ENCODE results near the gene AMMECR1.
A peak's percentile ranks its signal among the peaks of the same experiment; 100 is the strongest.

AMMECR1 gene

GRCh38 chrX:110201799-110202198, 116.1 kb downstream of the AMMECR1 start:
- DNase-seq = no peak

GRCh38 chrX:110194977-110195376, 122.9 kb downstream of the AMMECR1 start:
- DNase-seq = peak; percentile 51

GRCh38 chrX:110192516-110192915, 125.4 kb downstream of the AMMECR1 start:
- peak; percentile 68 for DNase-seq

- peak; percentile 57 for DNase-seq
Measured at GRCh38 chrX:110188701-110189558, 129.0 kb downstream of the AMMECR1 start.

GRCh38 chrX:110183314-110183713, 134.6 kb downstream of the AMMECR1 start:
- DNase-seq = no peak

GRCh38 chrX:110182865-110183264, 135.0 kb downstream of the AMMECR1 start:
- no peak for DNase-seq

GRCh38 chrX:110182362-110182761, 135.5 kb downstream of the AMMECR1 start:
- no peak for DNase-seq

- no peak for DNase-seq
Measured at GRCh38 chrX:110181459-110182137, 136.3 kb downstream of the AMMECR1 start.

- no peak for DNase-seq
Measured at GRCh38 chrX:110180928-110181310, 137.0 kb downstream of the AMMECR1 start.

GRCh38 chrX:110180176-110180927, 137.5 kb downstream of the AMMECR1 start:
- no peak for DNase-seq

GRCh38 chrX:110178179-110178865, 139.6 kb downstream of the AMMECR1 start:
- peak; percentile 89 for DNase-seq

GRCh38 chrX:110175696-110176095, 142.2 kb downstream of the AMMECR1 start:
- DNase-seq = no peak

- peak; percentile 47 for DNase-seq
Measured at GRCh38 chrX:110175146-110175545, 142.7 kb downstream of the AMMECR1 start.

GRCh38 chrX:110173192-110174175, 144.4 kb downstream of the AMMECR1 start:
- DNase-seq = no peak

- DNase-seq = no peak
Measured at GRCh38 chrX:110172215-110172614, 145.7 kb downstream of the AMMECR1 start.

GRCh38 chrX:110171442-110171841, 146.4 kb downstream of the AMMECR1 start:
- DNase-seq = no peak

GRCh38 chrX:110170029-110170428, 147.9 kb downstream of the AMMECR1 start:
- DNase-seq = no peak

GRCh38 chrX:110168585-110168984, 149.3 kb downstream of the AMMECR1 start:
- DNase-seq = no peak

GRCh38 chrX:110167952-110168451, 149.9 kb downstream of the AMMECR1 start:
- peak; percentile 46 for DNase-seq

GRCh38 chrX:110163488-110163887, 154.4 kb downstream of the AMMECR1 start:
- no peak for DNase-seq

- DNase-seq = no peak
Measured at GRCh38 chrX:110162867-110163266, 155.0 kb downstream of the AMMECR1 start.

All from OCI-M1 (cell line).